Measurements from ENCODE around the gene ITPRIPL2. TPM values are rescaled to one million over a fixed set of nuclear protein-coding genes. Genes with fewer than 3 reads are reported as not detected.

ITPRIPL2 gene
- total and polyA plus RNA-seq, 2 of the 4 experiments (the other 2 are of a cell fraction): 9.2 to 11.1 TPM

- Histone ChIP-seq H3K36me3 (ENCODE audit: control insufficient read depth, insufficient read depth, low read length) (no peaks in the 10 kb centered on the region), H4K91ac (ENCODE audit: insufficient read depth, low read depth, low read length) (no peak overlapping the region), H3K4me3 (ENCODE audit: insufficient read depth, low read depth, low read length) (no peak overlapping the region), H3K9ac (ENCODE audit: low read depth, low read length) (no peak overlapping the region), H2AFZ (replicated peaks; ENCODE audit: low read length, poor library complexity) (peak overlapping the region; percentile 74), H3K56ac (ENCODE audit: extremely low read depth, insufficient read depth, low read length) (no peak overlapping the region), H2BK120ac (ENCODE audit: low read depth, low read length) (0 out of 2 replicates have a peak overlapping the region, but pooled peaks have one; percentile 24), H4K5ac (ENCODE audit: low read depth, low read length) (no peak overlapping the region), H4K8ac (ENCODE audit: low read depth in 2 of 2, low read length in 2 of 2) (0 out of 4 replicates have a peak overlapping the region, but pooled peaks of 1 of the 2 experiments have one; percentile 11), H3K14ac (replicated peaks; ENCODE audit: low read depth, low read length) (no peak overlapping the region), H2BK15ac (ENCODE audit: low read depth, low read length) (no peak overlapping the region), H2AK5ac (ENCODE audit: low read depth, low read length) (no peak overlapping the region), H3K23ac (ENCODE audit: low read depth, low read length) (no peak overlapping the region), H3K4me2 (ENCODE audit: low read depth, low read length) (no peak overlapping the region), H3K18ac (ENCODE audit: low read depth, low read length) (no peak overlapping the region), H3K4me1 (ENCODE audit: control insufficient read depth, insufficient read depth, low read length) (peaks cover 29% of the 10 kb centered on the region), H3K9me1 (ENCODE audit: insufficient read depth, low read length) (peaks cover 15% of the 10 kb centered on the region), H4K20me1 (ENCODE audit: insufficient read depth, low read length) (no peaks in the 10 kb centered on the region), H3K4ac (ENCODE audit: low read depth, low read length) (peak overlapping the region; percentile 4; the same call in 1 of the 2 replicates), H3K27ac (ENCODE audit: insufficient read depth, low read length) (peak overlapping the region; percentile 55; the same call in 1 of the 2 replicates), H3K79me1 (ENCODE audit: low read depth in 1 of 2, low read length in 2 of 2) (peaks cover 0 to 9% of the 10 kb centered on the region in 2 experiments; a peak in 3 of 4 replicates), H3K27me3 (ENCODE audit: control insufficient read depth, insufficient read depth, low read length) (no peaks in the 10 kb centered on the region), H2AK9ac (replicated peaks; ENCODE audit: low read depth, low read length, poor library complexity) (no peak overlapping the region), H2BK20ac (ENCODE audit: low read depth, low read length) (no peak overlapping the region), H3K9me3 (ENCODE audit: control insufficient read depth, insufficient read depth, low read length) (no peaks in the 10 kb centered on the region), H2BK5ac (ENCODE audit: low read depth, low read length, poor library complexity, severe bottlenecking) (no peak overlapping the region)
- ATAC-seq (ENCODE audit: low read depth) (peak; percentile 76), DNase-seq (peak; percentile 89)
- CTCF ChIA-PET: interaction anchor here (0.8 to 1.1 kb wide), 2 partner anchors 24 to 41 kb away, joined by 3 to 5 read pairs; no protein-coding TSS in a partner anchor
- no TSS peak for BruUV-seq (replicated peaks)
- intact Hi-C loops (cut with micrococcal nuclease): no loop called here
- WGBS, 2 experiments (ENCODE audit: extremely low coverage in 2 of 2, insufficient read length in 1 of 2): 0% methylated on average over 1 of the region's 4 CpGs; no CpG with 5 or more reads in 1 of the 2 experiments
- in situ Hi-C loops (cut with MboI; ENCODE audit: low sequenced_read_pairs): no loop called here
- POLR2A ChIA-PET (ENCODE audit: unreplicated experiment): no interaction called here
- TF ChIP-seq MAZ (IDR thresholded peaks at IDR 0.05; ENCODE audit: borderline replicate concordance, low read depth, low read length) (peak; percentile 36; the same call in 1 of the 2 replicates), SMC3 (IDR thresholded peaks at IDR 0.05; ENCODE audit: low read depth, low read length) (no peak), CEBPB (IDR thresholded peaks at IDR 0.05; ENCODE audit: low read depth, low read length) (peak; percentile 65), RCOR1 (IDR thresholded peaks at IDR 0.05; ENCODE audit: insufficient replicate concordance, low read length) (no peak), BHLHE40 (IDR thresholded peaks at IDR 0.05; ENCODE audit: low read depth, low read length) (peak; percentile 96)
- dilution Hi-C loops (cut with HindIII; ENCODE audit: low sequenced_read_pairs, unreplicated experiment): no loop called here
These were observed 24.8 kb downstream of the ITPRIPL2 start for GRCh38 chr16:19138601-19139000.
